Ectodermal cell (in vitro differentiated cells): Measurements from ENCODE around the gene DLX5.

Source experiments
- H3K27ac ChIP-seq: 2 replicates; pipeline ENCODE4 v1.7.0; 2013; ENCODE audit warnings: mild to moderate bottlenecking, low read depth, low read length; ENCODE audit not compliant: insufficient read depth, poor library complexity, severe bottlenecking
- H3K27me3 ChIP-seq: 2 replicates; pipeline ENCODE4 v1.7.0; 2013; ENCODE audit warnings: mild to moderate bottlenecking, low read length; ENCODE audit not compliant: insufficient read depth, control insufficient read depth, poor library complexity, severe bottlenecking
- H3K36me3 ChIP-seq: one replicate; pipeline ENCODE4 v1.7.0; 2013; ENCODE audit warnings: low read length; ENCODE audit not compliant: control insufficient read depth, insufficient read depth
- H3K4me1 ChIP-seq: one replicate; pipeline ENCODE4 v1.7.0; 2013; ENCODE audit warnings: low read length; ENCODE audit not compliant: control insufficient read depth, insufficient read depth
- H3K4me3 ChIP-seq: 2 replicates; pipeline ENCODE4 v1.7.0; 2013; ENCODE audit warnings: low read depth, low read length, control low read depth; ENCODE audit not compliant: insufficient read depth
- H3K9me3 ChIP-seq: 2 replicates; pipeline ENCODE4 v1.7.0; 2013; ENCODE audit warnings: mild to moderate bottlenecking, low read length, moderate library complexity; ENCODE audit not compliant: control insufficient read depth
- WGBS, 2 experiments: methylation state at CpG; one replicate each; pipeline ENCODE4 v1.1.7; 2013; ENCODE audit warnings: missing lambda C conversion rate in 2 of 2; 5-methylcytosine and 5-hydroxymethylcytosine counted together

Gene DLX5

GRCh38 chr7:97025983-97026714 is 1.5 kb upstream of the DLX5 start:
- H3K27me3 ChIP-seq: peaks cover 77% of the 10 kb centered on the region
- H3K4me3 ChIP-seq: no peak overlapping the region

GRCh38 chr7:97025130-97025499 is 484 bp upstream of the DLX5 start:
- WGBS, 2 experiments: 2% methylated on average over 8 of the region's 8 CpGs
- H3K4me3 ChIP-seq: no peak overlapping the region
- no peak overlapping the region for H3K27ac ChIP-seq

More at GRCh38 chr7:97025983-97026714, 1.5 kb upstream of the DLX5 start:
- Histone ChIP-seq H3K4me1 (peaks cover 29% of the 10 kb centered on the region), H3K36me3 (no peaks in the 10 kb centered on the region), H3K27ac (no peak overlapping the region), H3K9me3 (no peaks in the 10 kb centered on the region)
- 2% methylated on average over 29 of the region's 29 CpGs for WGBS, 2 experiments

GRCh38 chr7:97022491-97023306 is 1.9 kb downstream of the DLX5 start:
- Histone ChIP-seq H3K9me3 (no peaks in the 10 kb centered on the region), H3K4me3 (no peak overlapping the region), H3K4me1 (peaks cover 41% of the 10 kb centered on the region), H3K27ac (no peak overlapping the region), H3K36me3 (no peaks in the 10 kb centered on the region), H3K27me3 (peaks cover 100% of the 10 kb centered on the region)
- WGBS, 2 experiments: 1 to 2% methylated on average over 29 to 33 of the region's 35 CpGs

More at GRCh38 chr7:97025130-97025499, 484 bp upstream of the DLX5 start:
- H3K4me1 ChIP-seq: peaks cover 35% of the 10 kb centered on the region
- H3K36me3 ChIP-seq: no peaks in the 10 kb centered on the region
- no peaks in the 10 kb centered on the region for H3K9me3 ChIP-seq
- peaks cover 82% of the 10 kb centered on the region for H3K27me3 ChIP-seq

- no peaks in the 10 kb centered on the region for H3K9me3 ChIP-seq
- peaks cover 44% of the 10 kb centered on the region for H3K4me1 ChIP-seq
- peaks cover 100% of the 10 kb centered on the region for H3K27me3 ChIP-seq
- H3K4me3 ChIP-seq: peak overlapping the region; percentile 20
- WGBS, 2 experiments: 1% methylated on average over 39 of the region's 39 CpGs
- H3K36me3 ChIP-seq: no peaks in the 10 kb centered on the region
- H3K27ac ChIP-seq: no peak overlapping the region
Measured at GRCh38 chr7:97021747-97022490, 2.7 kb downstream of the DLX5 start.

- WGBS, 2 experiments: 0% methylated on average over 67 of the region's 67 CpGs
- no peaks in the 10 kb centered on the region for H3K9me3 ChIP-seq
- H3K27me3 ChIP-seq: peaks cover 100% of the 10 kb centered on the region
- no peaks in the 10 kb centered on the region for H3K36me3 ChIP-seq
- no peak overlapping the region for H3K27ac ChIP-seq
- peaks cover 49% of the 10 kb centered on the region for H3K4me1 ChIP-seq
- peak overlapping the region; percentile 20 for H3K4me3 ChIP-seq
Measured at GRCh38 chr7:97020996-97021746, 3.5 kb downstream of the DLX5 start.

- Histone ChIP-seq H3K27me3 (peaks cover 100% of the 10 kb centered on the region), H3K36me3 (no peaks in the 10 kb centered on the region), H3K9me3 (no peaks in the 10 kb centered on the region), H3K4me1 (peaks cover 46% of the 10 kb centered on the region), H3K4me3 (peak overlapping the region; percentile 20), H3K27ac (no peak overlapping the region)
- WGBS, 2 experiments: 1 to 3% methylated on average over 17 of the region's 17 CpGs
Measured at GRCh38 chr7:97020601-97020995, 4.0 kb downstream of the DLX5 start.

- H3K4me1 ChIP-seq: peaks cover 46% of the 10 kb centered on the region
- no peaks in the 10 kb centered on the region for H3K36me3 ChIP-seq
- no peak overlapping the region for H3K27ac ChIP-seq
- WGBS, 2 experiments: 25 to 37% methylated on average over 5 of the region's 5 CpGs
- no peak overlapping the region for H3K4me3 ChIP-seq
- H3K9me3 ChIP-seq: no peaks in the 10 kb centered on the region
- H3K27me3 ChIP-seq: peaks cover 100% of the 10 kb centered on the region
Measured at GRCh38 chr7:97019710-97020225, 4.9 kb downstream of the DLX5 start.

GRCh38 chr7:97018791-97019531 is 5.7 kb downstream of the DLX5 start:
- Histone ChIP-seq H3K4me3 (no peak overlapping the region), H3K27ac (no peak overlapping the region), H3K4me1 (peaks cover 46% of the 10 kb centered on the region), H3K9me3 (no peaks in the 10 kb centered on the region), H3K27me3 (peaks cover 100% of the 10 kb centered on the region), H3K36me3 (no peaks in the 10 kb centered on the region)
- 3% methylated on average over 19 of the region's 19 CpGs for WGBS, 2 experiments

GRCh38 chr7:97018126-97018601 is 6.5 kb downstream of the DLX5 start:
- WGBS, 2 experiments: 1 to 2% methylated on average over 21 to 22 of the region's 22 CpGs
- no peaks in the 10 kb centered on the region for H3K9me3 ChIP-seq
- no peak overlapping the region for H3K27ac ChIP-seq
- H3K36me3 ChIP-seq: no peaks in the 10 kb centered on the region
- H3K4me1 ChIP-seq: peaks cover 43% of the 10 kb centered on the region
- no peak overlapping the region for H3K4me3 ChIP-seq
- peaks cover 100% of the 10 kb centered on the region for H3K27me3 ChIP-seq
